Tibial nerve (tissue), 4 donors: ENCODE data around the gene KAZN. TPM values are rescaled to one million over a fixed set of nuclear protein-coding genes. Genes with fewer than 3 reads are reported as not detected.
A peak's percentile ranks its signal among the peaks of the same experiment; 100 is the strongest.

Experiments
- DNase-seq, 2 donors: peaks; one replicate each; pipeline ENCODE4 v3.0.0-alpha.2; 2019; ENCODE audit warnings: low spot score in 2 of 2
- H3K27ac ChIP-seq, 4 donors: fragments of 200-600 bp; sonication (generic) in 3 of 4; one replicate each; pipeline ENCODE4 v1.5.1; 2017 to 2019; ENCODE audit warnings: mild to moderate bottlenecking in 1 of 4
- H3K27me3 ChIP-seq, 2 donors: fragments of 200-600 bp; sonication (generic) in 1 of 2; one replicate each; pipeline versions ENCODE4 v1.5.1 to v1.6.0; 2017 to 2019
- H3K36me3 ChIP-seq, 3 donors: fragments of 200-600 bp; sonication (generic); one replicate each; pipeline ENCODE4 v1.5.1; 2018 to 2019
- H3K4me1 ChIP-seq, 4 donors: fragments of 200-600 bp; sonication (generic) in 3 of 4; one replicate each; pipeline ENCODE4 v1.5.1; 2017 to 2019
- H3K4me3 ChIP-seq, 4 donors: fragments of 200-600 bp; sonication (generic) in 3 of 4; one replicate each; pipeline ENCODE4 v1.5.1; 2017 to 2019; ENCODE audit warnings: mild to moderate bottlenecking in 1 of 4, moderate library complexity in 1 of 4
- H3K9me3 ChIP-seq, 4 donors: fragments of 200-600 bp; sonication (generic) in 3 of 4; one replicate each; pipeline ENCODE4 v1.5.1; 2017 to 2019
- CTCF ChIP-seq, 5 experiments: fragments of 200-600 bp in 3 of 5; fragments of 450-650 bp in 2 of 5; sonication (generic) in 3 of 5; IDR thresholded peaks; one replicate each; pipeline ENCODE4 v1.5.1; 2016 to 2019; ENCODE audit warnings: antibody characterized with exemption in 5 of 5, mild to moderate bottlenecking in 3 of 5, moderate library complexity in 2 of 5
- EP300 ChIP-seq, 2 donors: sonication (generic); formaldehyde crosslinking; IDR thresholded peaks; one replicate each; pipeline ENCODE4 v1.6.1; 2017; ENCODE audit warnings: antibody characterized with exemption in 2 of 2, mild to moderate bottlenecking in 1 of 2
- POLR2A ChIP-seq, 2 donors: fragments of 450-650 bp; IDR thresholded peaks; one replicate each; pipeline ENCODE4 v1.6.1; 2017; ENCODE audit warnings: antibody characterized with exemption in 2 of 2, mild to moderate bottlenecking in 2 of 2, moderate library complexity in 2 of 2
- WGBS, 2 donors: methylation state at CpG; one replicate each; pipeline ENCODE4 v1.1.5; 2018; 5-methylcytosine and 5-hydroxymethylcytosine counted together
- total RNA-seq, 4 donors: library from RNA; depleted of rRNA; stranded (reverse); fragments of >200 nt; gene quantifications; one replicate each; pipeline ENCODE4 v1.1.0, GENCODE V29; 2016

KAZN gene
- total RNA-seq, 4 donors from 2014 or later = 16.0 to 29.2 (median 22.2) TPM

GRCh38 chr1:15028616-15029015 is 430.1 kb downstream of the KAZN start:
- no peak for DNase-seq
- Histone ChIP-seq H3K9me3 (peaks cover 0 to 5% (median 0%) of the 10 kb centered on the region in 4 donors), H3K4me3 (no peak overlapping the region), H3K4me1 (no peaks in the 10 kb centered on the region), H3K36me3 (no peaks in the 10 kb centered on the region), H3K27ac (peak overlapping the region in 2 of 4 donors; percentile 36 to 64), H3K27me3 (no peaks in the 10 kb centered on the region)
- TF ChIP-seq EP300 (IDR thresholded peaks at IDR 0.05) (no peak), POLR2A (IDR thresholded peaks at IDR 0.05) (no peak), CTCF (IDR thresholded peaks at IDR 0.05) (no peak)
- 82 to 90% methylated on average over 7 of the region's 7 CpGs for WGBS, 2 donors

- H3K27me3 ChIP-seq = no peaks in the 10 kb centered on the region
- H3K36me3 ChIP-seq = no peaks in the 10 kb centered on the region
- H3K9me3 ChIP-seq = peaks cover 0 to 5% (median 0%) of the 10 kb centered on the region in 4 donors
- H3K4me1 ChIP-seq = no peaks in the 10 kb centered on the region
- TF ChIP-seq EP300 (IDR thresholded peaks at IDR 0.05) (no peak), POLR2A (IDR thresholded peaks at IDR 0.05) (no peak), CTCF (IDR thresholded peaks at IDR 0.05) (no peak)
- peak overlapping the region in 2 of 4 donors; percentile 36 to 64 for H3K27ac ChIP-seq
- WGBS, 2 donors = 80 to 90% methylated on average over 6 of the region's 6 CpGs
- no peak for DNase-seq
- H3K4me3 ChIP-seq = no peak overlapping the region
Observed at GRCh38 chr1:15029036-15029435, 430.6 kb downstream of the KAZN start.

- Histone ChIP-seq H3K9me3 (peaks cover 0 to 4% (median 0%) of the 10 kb centered on the region in 4 donors), H3K27ac (no peak overlapping the region), H3K4me1 (no peaks in the 10 kb centered on the region), H3K36me3 (peaks cover 0 to 2% (median 0%) of the 10 kb centered on the region in 3 donors), H3K27me3 (no peaks in the 10 kb centered on the region), H3K4me3 (no peak overlapping the region)
- TF ChIP-seq EP300 (IDR thresholded peaks at IDR 0.05) (no peak), POLR2A (IDR thresholded peaks at IDR 0.05) (no peak), CTCF (IDR thresholded peaks at IDR 0.05) (no peak)
- WGBS, 2 donors = 86 to 87% methylated on average over 8 of the region's 8 CpGs
- no peak for DNase-seq
Observed at GRCh38 chr1:15029786-15030185, 431.3 kb downstream of the KAZN start.

- Histone ChIP-seq H3K27me3 (no peaks in the 10 kb centered on the region), H3K27ac (no peak overlapping the region), H3K4me1 (no peaks in the 10 kb centered on the region), H3K4me3 (no peak overlapping the region), H3K36me3 (peaks cover 0 to 5% (median 0%) of the 10 kb centered on the region in 3 donors), H3K9me3 (no peaks in the 10 kb centered on the region)
- no peak for DNase-seq
- no peak for TF ChIP-seq POLR2A (IDR thresholded peaks at IDR 0.05)
- 87 to 88% methylated on average over 6 to 8 of the region's 8 CpGs for WGBS, 2 donors
Observed at GRCh38 chr1:15031251-15031933, 432.9 kb downstream of the KAZN start.

- no peaks in the 10 kb centered on the region for H3K4me1 ChIP-seq
- no peak overlapping the region for H3K27ac ChIP-seq
- no peaks in the 10 kb centered on the region for H3K9me3 ChIP-seq
- no peak for TF ChIP-seq CTCF (IDR thresholded peaks at IDR 0.05)
- no peak for TF ChIP-seq EP300 (IDR thresholded peaks at IDR 0.05)
- no peak for TF ChIP-seq POLR2A (IDR thresholded peaks at IDR 0.05)
- no peak overlapping the region for H3K4me3 ChIP-seq
- H3K27me3 ChIP-seq = no peaks in the 10 kb centered on the region
- no peak for DNase-seq
- peaks cover 0 to 5% (median 0%) of the 10 kb centered on the region in 3 donors for H3K36me3 ChIP-seq
- WGBS, 2 donors = 71 to 74% methylated on average over 4 of the region's 4 CpGs
Observed at GRCh38 chr1:15033264-15033663, 434.8 kb downstream of the KAZN start.
